Measurements from ENCODE around the gene DAPK2.
"Not testable (repeated sequence)": the region's sequence is repeated elsewhere in the genome, so short reads cannot be mapped to it uniquely, and the experiment has no call there.

DAPK2 gene

DNA sequence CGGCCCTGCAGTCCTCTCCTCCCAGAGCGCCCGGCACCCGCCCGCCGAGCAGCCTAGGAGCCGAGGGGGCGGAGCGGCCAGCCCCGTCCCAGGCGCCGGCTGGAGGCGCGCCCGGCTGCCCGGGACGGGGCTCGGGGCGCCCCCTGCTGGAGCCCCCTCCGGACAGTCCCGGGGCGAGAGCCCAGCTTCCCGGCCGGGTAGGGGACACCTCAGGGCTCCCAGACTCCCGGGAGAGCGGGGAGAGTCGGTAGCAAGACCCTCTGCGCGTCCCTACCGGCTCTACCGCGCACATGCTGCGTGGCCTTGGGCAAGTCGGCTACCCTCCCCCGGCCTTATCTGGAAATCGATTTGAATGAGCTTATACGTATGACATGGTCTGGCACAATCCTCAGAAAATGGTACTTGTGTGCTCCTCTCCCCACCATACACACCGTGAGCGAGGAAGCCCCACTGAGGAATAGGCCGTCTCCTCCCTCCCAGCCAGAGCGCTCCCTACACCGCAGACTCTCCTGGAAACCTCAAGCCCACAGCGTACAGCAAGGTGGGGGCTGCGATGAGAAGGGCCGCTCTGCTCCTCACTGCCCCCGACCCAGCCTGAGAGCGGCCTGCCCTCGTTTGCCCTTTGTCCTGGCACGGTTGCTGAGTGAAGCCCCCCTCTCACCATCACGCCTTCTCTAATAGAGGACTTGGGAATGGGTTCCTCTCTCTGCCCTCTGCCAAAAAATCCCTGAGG is at the start of gene DAPK2:
Gene DAPK2, minus strand, starts transcription at position 65 of the 733 bp plus-strand sequence. CDS start 6,224 bp downstream, outside the sequence.
- DNase-seq: peak; percentile 83

DNA sequence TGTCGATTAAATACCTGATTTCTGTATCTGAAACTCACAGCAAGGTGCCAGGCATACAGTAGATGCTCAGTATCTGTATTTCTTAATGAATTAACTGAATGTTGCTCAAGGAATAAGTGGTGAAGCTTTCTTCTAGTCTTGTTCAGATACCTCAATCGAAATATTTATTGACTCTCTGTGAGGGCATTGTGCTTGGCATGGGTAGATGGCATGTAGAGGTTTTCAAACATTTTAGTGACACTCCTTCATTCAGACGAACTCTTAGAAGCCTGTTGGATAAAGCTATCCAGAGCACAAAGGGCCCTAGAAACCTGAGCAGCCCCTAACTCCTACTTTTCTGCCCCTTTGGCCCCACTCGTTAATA is 49.1 kb upstream of the DAPK2 start:
- no peak for DNase-seq

DNA sequence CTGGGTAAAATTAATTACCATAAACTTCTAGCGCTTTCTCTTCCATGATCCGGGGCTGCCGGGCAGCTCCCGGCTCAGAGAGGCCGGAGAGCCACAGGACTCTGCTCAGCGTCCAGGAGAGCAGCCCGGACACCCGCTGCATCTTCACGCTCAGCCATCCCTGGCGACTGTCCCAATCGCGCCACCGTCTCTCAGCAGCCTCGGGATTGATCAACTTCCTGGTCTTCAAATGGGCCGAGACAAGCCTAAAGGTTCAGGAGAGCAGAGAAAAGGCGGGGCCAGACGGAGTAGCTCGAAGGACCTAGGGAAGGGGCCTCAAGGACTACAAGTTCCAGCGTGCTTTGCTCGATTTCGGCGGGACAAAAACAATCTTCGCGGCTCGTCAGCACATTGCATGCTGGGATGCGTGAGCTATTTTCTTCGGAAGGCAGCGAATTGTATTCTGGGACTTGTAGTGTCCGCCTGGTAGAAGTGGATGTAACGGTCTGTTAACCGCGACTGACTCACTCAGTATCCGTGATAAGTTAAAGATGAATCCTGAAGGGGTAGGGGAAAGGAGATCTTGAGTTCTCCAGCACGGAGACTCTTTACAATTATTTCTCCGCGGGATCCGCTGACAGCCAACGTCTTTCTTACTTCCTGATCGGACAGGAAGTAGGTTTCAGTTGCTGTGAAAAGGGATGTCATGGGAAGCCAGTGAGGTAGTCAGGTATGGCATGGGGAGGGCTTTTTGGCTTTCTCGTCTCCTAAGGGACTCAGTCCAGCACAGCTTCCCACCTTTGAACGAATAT is 47.5 kb upstream of the DAPK2 start, which contains the start of gene CIAO2A:
Gene CIAO2A, minus strand, starts transcription at position 212 of the 791 bp plus-strand sequence. Its CDS starts 70 bp downstream, at position 142.
- peak; percentile 94 for DNase-seq

DNA sequence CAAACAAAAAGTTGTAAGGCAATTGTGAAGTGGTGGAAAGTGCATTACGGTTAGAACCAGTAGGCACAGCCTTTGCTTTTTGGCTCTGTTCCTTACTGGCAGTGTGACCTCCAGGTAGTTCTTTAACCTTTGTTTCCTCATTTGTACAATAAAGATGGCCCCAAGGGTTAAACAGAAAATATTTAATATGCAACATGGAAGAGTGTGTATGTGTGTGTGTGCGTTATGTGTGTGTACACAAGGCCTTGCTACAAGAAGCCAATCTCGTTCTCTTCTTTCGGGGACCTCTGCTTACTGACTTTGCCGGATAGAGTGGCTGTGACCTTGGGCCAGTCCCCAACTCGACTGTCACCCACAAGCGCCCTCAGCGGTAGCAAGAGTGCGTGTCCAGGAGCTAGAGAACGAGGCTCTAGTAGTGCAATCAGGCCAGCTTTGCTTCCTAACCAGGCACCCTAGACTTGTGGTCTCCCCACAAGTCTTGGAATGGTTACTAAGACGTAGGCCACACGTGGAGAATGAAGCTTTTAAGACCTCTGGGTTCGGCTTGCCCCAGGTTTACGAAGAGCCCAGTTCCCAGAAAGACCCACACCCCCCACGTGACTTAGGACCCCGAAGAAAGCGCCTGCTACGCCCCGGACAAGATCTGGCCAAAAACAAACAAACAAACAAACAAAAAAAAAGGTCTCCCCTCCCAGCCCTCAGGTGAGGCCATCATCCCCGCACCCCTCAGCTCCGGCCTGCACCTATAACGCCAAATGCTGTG is 46.8 kb upstream of the DAPK2 start:
- peak; percentile 35 for DNase-seq

DNA sequence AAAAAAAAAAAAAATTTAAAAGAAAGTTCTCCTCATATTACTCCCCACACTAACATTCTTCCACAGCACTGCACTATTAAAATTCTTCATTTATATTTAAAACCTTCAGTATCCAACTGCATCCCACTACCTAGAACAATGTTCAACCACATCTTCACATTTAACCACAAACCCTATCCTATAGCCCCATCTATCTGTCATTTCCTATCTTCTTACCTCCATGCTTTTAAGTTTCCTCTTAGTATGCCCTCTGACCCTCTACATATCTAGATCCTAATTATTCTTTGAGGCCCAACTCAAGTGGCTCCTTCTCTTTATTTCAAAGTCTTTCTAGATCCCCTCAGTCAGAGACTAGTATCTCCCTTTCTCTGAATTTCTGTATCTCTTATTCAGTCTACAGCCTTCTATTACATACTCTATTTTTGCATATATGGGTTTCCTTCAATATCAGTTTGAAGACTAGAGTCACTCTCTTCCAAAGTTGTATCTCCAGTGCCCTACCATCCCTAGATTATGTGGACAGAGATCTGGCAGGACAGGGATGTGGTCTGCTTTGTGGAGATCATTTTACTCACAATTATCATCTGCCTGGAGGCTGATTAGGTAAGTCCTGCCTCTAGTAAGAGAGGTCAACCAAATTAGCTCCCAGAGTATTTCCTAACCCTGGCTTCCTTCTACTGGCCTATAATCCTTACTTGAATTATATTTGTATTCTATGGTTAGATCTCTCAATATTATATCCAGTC is 46.0 kb upstream of the DAPK2 start:
- no peak for DNase-seq

DNA sequence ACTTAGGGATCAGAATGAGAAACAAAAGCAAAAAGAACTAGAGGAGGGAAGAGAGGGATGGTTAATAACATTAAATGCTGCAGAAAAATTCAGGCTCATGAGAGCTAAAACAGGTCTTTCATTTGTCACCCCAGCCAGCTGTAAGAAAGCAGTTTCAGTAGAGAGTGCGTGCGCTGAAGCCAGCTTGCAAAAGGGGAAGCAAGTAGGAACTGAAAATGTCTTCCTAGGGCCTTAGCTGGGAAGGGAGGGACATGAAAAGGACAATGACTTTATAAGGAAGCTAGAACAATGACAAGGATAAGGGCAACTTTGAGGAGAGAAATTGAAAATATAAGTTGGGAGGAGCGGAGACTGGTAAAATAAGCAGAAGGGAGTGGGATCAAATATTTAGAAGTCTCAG is 44.2 kb upstream of the DAPK2 start:
- DNase-seq: no peak

DNA sequence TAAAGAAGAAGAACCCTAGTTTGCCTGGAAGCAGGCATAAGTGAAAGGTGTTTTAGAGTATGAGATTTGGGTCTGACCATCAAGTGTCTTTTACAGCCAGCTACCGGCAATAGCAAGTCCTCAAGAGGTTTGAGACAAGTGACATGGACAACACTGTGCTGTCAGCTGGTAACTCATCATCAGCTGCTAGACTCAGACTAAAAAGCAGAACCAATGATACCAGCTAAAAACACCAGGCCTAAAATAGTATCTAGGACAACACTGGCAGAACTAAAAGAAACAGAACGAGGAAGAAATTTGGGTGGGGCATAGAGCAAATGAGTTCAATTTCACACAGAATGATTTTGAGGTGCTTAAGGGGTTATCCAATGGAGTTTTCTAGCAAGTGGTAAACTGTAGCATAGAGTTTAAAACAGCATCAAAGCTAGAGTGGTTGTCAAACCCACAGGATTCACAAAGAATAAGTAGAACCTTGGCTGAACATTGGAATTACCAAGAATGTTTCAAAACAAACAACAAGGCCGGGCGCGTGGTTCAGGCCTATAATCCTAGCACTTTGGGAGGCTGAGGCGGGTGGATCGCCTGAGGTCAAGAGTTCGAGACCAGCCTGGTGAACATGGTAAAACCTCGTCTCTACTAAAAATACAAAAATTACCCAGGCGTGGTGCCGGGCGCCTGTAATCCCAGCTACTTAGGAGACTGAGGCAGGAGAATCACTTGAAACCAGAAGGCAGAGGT is 43.4 kb upstream of the DAPK2 start:
- DNase-seq: no peak

DNA sequence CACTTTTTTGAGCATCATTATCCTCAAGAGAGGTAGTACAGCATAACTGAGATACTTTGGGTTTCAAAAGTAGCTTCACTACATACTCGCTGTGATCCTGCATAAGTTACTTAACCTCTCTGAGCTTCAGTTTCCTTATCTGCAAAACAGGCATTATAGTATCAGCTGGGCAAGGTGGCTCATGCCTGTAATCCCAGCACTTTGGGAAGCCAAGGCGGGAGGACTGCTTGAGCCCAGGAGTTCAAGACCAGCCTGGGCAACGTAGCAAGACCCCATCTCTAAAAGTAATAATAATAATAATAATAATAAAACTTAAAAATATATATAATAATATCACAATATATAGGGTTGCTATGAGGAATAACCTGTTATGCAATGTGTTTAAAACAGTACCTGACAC is 36.5 kb upstream of the DAPK2 start:
- no peak for DNase-seq

DNA sequence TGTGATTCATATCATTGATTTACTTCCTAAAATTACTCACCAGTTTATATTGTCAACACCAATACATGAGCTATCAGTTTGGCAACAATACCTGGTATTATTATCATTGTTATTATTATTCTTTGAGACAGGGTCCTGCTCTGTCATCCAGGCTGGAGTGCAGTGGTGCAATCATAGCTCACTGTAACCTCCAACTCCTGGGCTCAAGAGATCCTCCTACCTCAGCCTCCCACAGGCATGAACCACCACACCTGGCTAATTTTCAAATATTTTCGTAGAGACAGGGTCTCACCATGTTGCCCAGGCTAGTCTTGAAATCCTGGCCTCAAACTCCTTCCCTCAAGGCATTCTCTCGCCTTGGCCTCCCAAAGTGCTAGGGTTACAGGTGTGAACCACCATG is 27.2 kb upstream of the DAPK2 start:
- DNase-seq: not testable (repeated sequence)

DNA sequence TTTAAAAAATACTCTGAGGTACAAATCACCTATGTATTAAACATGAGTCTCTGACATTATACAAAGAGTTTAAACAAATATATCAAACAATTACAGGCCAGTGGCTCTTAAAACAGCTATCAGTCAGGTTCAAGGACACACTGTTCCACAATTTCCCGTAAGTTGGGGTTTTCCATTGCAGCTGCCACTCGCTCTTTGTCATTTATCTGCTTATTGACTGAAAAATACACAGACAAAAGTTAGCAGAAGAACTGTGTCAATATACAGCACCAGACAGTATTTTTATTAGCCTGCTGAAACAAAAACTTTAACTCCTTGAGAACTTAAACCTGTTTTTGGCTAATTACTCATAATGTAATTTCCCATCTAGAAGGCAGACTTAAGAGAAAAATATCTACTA is 26.5 kb upstream of the DAPK2 start:
- no peak for DNase-seq

DNA sequence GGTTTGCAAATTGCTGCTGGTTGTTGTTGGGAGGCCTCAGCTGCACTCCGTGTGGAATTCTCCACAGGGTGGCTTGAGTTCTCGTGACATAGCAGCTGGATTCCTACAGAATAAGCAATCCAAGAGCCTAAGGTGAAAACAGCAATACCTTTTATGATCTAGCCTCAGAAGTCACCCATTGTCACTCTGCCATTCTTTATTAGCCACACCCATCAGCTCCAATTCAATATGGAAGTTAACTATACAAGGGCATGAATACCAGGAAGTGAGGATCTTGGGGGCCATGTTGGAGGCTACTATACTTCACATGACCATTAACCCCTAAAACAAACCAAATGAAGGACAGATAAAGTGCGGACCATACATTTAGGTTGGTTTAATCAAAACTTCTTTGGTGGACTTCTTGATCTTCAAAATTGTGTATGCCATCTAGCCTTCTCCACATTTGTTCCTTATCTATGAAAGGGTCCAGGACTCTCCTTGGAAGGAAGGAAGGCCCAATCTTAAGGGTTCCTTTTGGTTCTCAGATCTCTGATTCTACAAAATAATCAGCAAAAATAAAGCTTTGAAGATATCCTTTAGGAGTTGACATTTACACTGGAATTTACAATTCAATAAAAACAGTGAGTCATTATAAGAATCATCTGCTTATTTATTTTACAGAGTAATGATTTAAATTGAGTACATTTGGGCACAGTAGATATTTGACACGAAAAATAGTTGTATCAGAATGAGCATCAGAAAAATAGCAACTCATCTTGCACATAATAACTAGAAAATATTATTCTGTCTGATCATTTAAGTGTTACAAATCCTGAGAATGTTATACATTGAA is 25.9 kb upstream of the DAPK2 start:
- no peak for DNase-seq

DNA sequence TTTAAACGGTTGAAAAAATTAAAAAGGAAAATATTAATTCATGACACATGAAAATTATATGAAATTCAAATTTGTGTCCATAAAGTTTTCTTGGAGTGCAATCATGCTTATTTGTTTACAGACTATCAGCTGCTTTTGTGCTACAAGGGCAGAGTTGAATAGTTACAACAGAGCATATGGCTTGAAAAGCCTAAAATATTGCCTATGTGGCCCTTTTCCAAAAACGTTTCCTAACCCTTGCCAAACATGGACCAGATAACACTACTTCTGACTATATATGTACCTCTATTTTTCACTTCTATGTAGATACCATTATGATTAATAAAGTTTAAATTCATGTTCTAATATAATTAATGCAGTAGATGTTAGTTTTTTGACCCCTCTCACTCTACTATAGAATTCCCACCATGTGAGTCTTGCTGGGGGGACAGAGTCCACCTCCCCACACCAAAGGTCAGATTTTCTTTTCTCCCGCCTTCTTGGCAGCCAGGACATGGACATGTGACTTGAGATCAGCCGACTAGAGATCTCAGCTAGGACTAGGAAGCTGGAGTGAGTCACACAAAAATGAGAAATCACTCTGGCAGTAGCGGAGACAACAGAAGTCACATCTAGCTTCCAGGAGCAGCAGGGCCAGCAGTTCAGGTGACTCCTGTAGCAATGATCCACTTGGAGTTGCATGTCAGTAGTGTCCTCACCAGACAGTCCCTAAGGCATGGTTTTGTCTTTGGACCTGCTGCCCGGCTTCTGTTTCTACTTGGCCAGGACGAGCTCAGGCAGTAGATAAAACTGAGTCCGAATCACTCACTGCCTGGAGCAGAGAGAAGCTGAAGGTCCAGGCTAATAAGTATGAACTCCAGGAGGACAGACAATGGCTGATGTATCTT is 24.9 kb upstream of the DAPK2 start:
- no peak for DNase-seq

DNA sequence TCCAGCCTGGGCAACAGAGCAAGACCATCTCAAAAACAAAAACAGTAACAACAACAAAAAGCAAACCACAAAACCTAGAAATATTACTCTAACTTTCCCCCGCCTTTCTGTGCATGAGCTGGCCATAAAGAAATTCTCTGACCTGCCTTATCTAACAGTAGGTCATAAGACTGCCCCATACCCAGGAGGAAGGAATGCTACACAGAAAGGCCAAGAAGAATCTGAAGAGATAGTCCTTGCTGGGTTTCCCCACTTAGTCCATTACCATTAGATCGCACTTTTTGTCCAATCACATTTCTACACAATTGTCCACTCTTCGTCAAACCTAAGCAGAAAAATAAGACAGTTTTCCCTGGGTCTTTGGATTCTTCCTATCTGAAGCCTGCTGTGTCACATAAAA is 23.8 kb upstream of the DAPK2 start:
- DNase-seq: no peak

DNA sequence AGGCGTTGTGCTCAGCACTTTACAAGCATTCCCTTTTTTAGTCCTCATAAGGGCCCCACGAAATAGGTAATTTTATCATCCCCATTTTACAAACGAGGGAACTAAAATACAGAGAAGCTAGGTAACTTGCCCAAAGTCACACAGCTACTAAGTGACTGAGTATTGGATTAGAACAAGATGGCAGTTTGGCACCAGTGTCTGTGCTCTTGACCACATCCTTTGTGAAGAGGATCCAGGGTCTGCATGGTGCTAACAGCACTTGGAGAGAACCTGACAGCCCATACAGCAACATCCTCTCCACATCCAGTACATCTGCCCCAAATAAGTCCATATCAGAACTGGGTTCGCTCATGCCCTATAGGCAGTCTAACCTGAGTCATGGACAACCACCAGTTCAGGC is 21.8 kb upstream of the DAPK2 start:
- no peak for DNase-seq

DNA sequence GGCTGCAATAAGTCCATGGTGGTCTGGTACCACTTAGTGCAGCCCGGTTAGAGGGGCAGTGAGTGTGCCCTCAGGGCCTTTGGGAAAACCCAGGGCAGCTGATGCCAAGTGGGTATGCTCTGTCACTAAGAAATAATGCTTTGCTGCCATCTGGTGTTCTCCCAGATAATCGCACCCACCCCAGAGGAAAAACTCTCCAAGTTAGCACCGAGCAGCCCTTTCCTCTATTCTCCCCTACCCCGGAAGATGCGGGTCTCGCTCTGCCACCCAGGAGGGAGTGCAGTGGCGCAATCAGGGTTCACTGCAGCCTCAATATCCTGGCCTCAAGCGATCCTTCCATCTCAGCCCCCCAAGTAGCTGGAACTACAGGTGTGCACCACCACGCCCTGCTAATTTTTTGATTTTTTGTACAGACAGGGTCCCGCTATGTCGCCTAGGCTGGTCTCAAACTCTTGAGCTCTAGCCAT is 21.3 kb upstream of the DAPK2 start:
- peak; percentile 74 for DNase-seq

DNA sequence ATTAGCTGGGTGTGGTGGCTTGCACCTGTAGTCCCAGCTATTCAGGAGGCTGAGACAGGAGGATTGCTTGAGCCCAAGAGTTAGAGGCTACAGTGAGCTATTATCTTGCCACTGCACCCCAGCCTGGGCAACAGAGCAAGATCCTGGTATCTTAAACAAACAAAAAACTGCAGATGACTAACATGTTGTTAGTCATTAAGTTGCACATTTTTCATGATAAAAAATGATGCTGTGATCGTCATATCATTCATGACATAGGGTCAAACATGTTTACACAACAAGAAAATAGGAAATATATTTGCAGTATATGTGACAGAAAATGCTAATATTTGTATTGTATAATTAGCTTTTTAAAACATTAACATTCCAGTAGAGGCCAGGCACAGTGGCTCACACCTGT is 20.2 kb upstream of the DAPK2 start:
- no peak for DNase-seq

DNA sequence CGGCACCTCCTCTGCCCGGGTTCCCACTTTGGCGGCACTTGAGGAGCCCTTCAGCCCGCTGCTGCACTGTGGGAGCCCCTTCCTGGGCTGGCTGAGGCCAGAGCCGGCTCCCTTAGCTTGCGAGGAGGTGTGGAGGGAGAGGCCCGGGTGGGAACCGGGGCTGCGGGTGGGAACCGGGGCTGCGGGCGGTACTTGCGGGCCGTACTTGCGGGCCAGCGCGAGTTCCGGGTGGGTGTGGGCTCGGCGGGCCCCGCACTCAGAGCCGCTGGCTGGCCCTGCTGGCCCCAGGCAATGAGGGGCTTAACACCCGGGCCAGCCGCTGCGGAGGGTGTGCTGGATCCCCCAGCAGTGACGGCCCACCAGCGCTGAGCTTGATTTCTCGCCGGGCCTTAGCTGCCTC is 14.4 kb upstream of the DAPK2 start:
- no peak for DNase-seq

DNA sequence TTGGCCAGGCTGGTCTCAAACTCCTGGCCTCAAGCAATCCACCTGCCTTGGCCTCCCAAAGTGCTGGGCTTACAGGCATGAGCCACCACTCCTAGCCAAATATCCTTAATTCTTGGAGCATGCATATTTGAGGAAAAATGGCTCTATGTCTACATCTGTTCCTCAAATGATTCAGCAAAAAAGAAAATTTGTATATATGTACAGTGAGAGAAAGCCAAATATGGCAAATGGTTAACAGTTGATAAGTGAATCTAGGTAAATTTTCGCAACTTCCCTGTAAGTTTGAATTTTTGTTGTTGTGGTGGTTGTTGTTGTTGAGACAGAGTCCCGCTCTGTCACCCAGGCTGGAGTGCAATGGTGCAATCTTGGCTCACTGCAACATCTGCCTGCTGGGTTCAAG is 12.8 kb upstream of the DAPK2 start:
- DNase-seq: not testable (repeated sequence)

DNA sequence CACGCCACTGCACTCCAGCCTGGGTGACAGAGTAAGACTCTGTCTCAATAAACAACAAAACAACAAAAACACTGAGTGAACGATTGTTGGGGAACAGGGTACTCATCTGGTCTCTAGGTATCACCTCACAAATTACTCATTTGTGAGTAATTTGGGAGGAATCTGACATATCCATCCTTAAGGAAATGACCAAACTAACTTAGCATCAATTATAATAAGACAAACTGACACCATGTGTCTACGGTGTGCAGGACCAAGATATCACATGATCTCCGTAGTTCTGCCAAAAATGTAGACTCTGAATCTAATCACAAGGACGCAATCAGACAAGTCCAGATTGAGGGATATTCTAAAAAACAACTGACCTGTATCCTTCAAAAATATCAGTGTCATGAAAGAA is 12.0 kb upstream of the DAPK2 start:
- DNase-seq: no peak

DNA sequence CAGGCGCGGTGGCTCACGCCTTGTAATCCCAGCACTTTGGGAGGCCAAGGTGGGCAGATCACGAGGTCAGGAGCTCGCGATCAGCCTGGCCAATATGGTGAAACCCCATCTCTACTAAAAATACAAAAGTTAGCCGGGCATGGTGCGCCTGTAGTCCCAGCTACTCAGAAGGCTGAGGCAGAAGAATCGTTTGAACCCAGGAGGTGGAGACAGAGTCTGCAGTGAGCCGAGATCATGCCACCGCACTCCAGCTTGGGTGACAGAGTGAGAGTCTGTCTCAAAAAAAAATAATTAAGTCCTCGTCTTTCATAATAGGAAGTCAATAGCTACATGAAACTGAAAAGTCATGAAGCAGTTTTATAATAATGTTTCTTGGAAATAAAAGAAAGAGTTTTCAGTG is 7.4 kb upstream of the DAPK2 start:
- not testable (repeated sequence) for DNase-seq

Measured in CD4-positive, alpha-beta T cell treated with Interleukin-17A for 4 hours (primary cell).